T-helper 22 cell (primary cell): ENCODE data around the gene APOL4.
"Not testable (repeated sequence)": the region's sequence is repeated elsewhere in the genome, so short reads cannot be mapped to it uniquely, and the experiment has no call there.

Source experiments
- DNase-seq: peaks from one replicate; pipeline ENCODE4 v3.0.0-alpha.2; 2020; ENCODE audit warnings: low read depth

APOL4 gene

GRCh38 chr22:36201630-36202319 is at the start of gene APOL4:
Gene APOL4, minus strand, starts transcription at chr22:36201809. Its CDS starts 75 bp downstream, at chr22:36201734.
- no peak for DNase-seq

GRCh38 chr22:36250292-36250960 is 48.8 kb upstream of the APOL4 start:
- DNase-seq: not testable (repeated sequence)

GRCh38 chr22:36249160-36249559 is 47.6 kb upstream of the APOL4 start:
- DNase-seq: no peak

GRCh38 chr22:36247955-36248354 is 46.3 kb upstream of the APOL4 start:
- DNase-seq: no peak

GRCh38 chr22:36246718-36247117 is 45.1 kb upstream of the APOL4 start:
- DNase-seq: no peak

GRCh38 chr22:36245805-36246356 is 44.3 kb upstream of the APOL4 start:
- DNase-seq: no peak

- no peak for DNase-seq
These were observed 43.1 kb upstream of the APOL4 start for GRCh38 chr22:36244522-36245391.

- DNase-seq: no peak
These were observed 42.4 kb upstream of the APOL4 start for GRCh38 chr22:36243986-36244385.

GRCh38 chr22:36239401-36240171 is 38.0 kb upstream of the APOL4 start, which contains the start of gene APOL2:
Gene APOL2, minus strand, starts transcription at chr22:36239527. Its CDS starts 6,365 bp downstream, at chr22:36233162.
- DNase-seq: peak; percentile 76

GRCh38 chr22:36239150-36239400 is 37.5 kb upstream of the APOL4 start:
- no peak for DNase-seq

- DNase-seq: no peak
These were observed 37.0 kb upstream of the APOL4 start for GRCh38 chr22:36238373-36239149.

GRCh38 chr22:36237462-36238372 is 36.1 kb upstream of the APOL4 start:
- no peak for DNase-seq

- DNase-seq: no peak
These were observed 35.0 kb upstream of the APOL4 start for GRCh38 chr22:36236388-36237319.

GRCh38 chr22:36235585-36235984 is 34.0 kb upstream of the APOL4 start:
- no peak for DNase-seq

GRCh38 chr22:36234919-36235318 is 33.3 kb upstream of the APOL4 start:
- no peak for DNase-seq

GRCh38 chr22:36234213-36234612 is 32.6 kb upstream of the APOL4 start:
- DNase-seq: no peak

GRCh38 chr22:36233796-36234195 is 32.2 kb upstream of the APOL4 start:
- no peak for DNase-seq

- no peak for DNase-seq
These were observed 31.2 kb upstream of the APOL4 start for GRCh38 chr22:36232715-36233401.
